Measurements from ENCODE around the gene PLIN4.

GRCh38 chr19:4537953-4538600 is 19.8 kb upstream of the PLIN4 start:
- no peak for TF ChIP-seq POLR2AphosphoS5 (IDR thresholded peaks at IDR 0.05; ENCODE audit: insufficient read depth, low read depth, low read length)
- TF ChIP-seq EZH2 (IDR thresholded peaks at IDR 0.05; ENCODE audit: borderline replicate concordance, low read depth, low read length, severe bottlenecking): no peak
- no peak for TF ChIP-seq POLR2A (IDR thresholded peaks at IDR 0.05; ENCODE audit: low read depth, low read length)
- TF ChIP-seq JUN (IDR thresholded peaks at IDR 0.05; ENCODE audit: borderline replicate concordance, insufficient read depth, insufficient read length, low read depth): no peak
